ENCODE measurements around the gene TXLNG. TPM values are rescaled to one million over a fixed set of nuclear protein-coding genes. Genes with fewer than 3 reads are reported as not detected.

The TXLNG gene
- polyA plus RNA-seq, 1 of the 3 experiments (the other 2 are of a cell fraction), result 12.1 TPM

DNA sequence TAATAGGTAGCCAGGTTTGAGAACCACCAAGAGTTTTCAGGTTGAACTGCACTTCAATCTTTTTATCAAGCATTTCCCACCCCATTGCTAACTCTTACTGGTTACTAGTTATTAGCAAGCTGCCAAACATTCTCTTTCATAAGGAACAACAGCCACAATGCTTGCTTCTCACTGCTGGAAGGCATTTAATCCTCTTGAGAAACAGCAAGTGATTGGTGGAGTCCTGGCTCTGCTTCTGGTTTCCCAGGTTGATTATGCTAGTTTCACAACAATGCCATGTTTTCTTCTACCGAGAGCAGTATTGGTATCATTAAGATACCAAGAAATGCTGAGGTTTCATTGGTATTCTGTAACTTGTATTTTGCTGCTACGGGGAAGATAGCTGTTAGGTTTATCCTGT, 32.2 kb upstream of the TXLNG start (continued):
- TF ChIP-seq, protein P1, sequence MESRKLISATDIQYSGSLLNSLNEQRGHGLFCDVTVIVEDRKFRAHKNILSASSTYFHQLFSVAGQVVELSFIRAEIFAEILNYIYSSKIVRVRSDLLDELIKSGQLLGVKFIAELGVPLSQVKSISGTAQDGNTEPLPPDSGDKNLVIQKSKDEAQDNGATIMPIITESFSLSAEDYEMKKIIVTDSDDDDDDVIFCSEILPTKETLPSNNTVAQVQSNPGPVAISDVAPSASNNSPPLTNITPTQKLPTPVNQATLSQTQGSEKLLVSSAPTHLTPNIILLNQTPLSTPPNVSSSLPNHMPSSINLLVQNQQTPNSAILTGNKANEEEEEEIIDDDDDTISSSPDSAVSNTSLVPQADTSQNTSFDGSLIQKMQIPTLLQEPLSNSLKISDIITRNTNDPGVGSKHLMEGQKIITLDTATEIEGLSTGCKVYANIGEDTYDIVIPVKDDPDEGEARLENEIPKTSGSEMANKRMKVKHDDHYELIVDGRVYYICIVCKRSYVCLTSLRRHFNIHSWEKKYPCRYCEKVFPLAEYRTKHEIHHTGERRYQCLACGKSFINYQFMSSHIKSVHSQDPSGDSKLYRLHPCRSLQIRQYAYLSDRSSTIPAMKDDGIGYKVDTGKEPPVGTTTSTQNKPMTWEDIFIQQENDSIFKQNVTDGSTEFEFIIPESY (IDR thresholded peaks at IDR 0.05; ENCODE audit: borderline replicate concordance, low read depth), result no peak
- TF ChIP-seq, protein P2, sequence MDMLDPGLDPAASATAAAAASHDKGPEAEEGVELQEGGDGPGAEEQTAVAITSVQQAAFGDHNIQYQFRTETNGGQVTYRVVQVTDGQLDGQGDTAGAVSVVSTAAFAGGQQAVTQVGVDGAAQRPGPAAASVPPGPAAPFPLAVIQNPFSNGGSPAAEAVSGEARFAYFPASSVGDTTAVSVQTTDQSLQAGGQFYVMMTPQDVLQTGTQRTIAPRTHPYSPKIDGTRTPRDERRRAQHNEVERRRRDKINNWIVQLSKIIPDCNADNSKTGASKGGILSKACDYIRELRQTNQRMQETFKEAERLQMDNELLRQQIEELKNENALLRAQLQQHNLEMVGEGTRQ (IDR thresholded peaks at IDR 0.05; ENCODE audit: borderline replicate concordance, low read depth, low read length), result no peak
- TF ChIP-seq, protein P3, sequence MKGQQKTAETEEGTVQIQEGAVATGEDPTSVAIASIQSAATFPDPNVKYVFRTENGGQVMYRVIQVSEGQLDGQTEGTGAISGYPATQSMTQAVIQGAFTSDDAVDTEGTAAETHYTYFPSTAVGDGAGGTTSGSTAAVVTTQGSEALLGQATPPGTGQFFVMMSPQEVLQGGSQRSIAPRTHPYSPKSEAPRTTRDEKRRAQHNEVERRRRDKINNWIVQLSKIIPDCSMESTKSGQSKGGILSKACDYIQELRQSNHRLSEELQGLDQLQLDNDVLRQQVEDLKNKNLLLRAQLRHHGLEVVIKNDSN (IDR thresholded peaks at IDR 0.05; ENCODE audit: borderline replicate concordance, low read depth), result no peak
- TF ChIP-seq MAX (IDR thresholded peaks at IDR 0.05; ENCODE audit: low read depth), result no peak

DNA sequence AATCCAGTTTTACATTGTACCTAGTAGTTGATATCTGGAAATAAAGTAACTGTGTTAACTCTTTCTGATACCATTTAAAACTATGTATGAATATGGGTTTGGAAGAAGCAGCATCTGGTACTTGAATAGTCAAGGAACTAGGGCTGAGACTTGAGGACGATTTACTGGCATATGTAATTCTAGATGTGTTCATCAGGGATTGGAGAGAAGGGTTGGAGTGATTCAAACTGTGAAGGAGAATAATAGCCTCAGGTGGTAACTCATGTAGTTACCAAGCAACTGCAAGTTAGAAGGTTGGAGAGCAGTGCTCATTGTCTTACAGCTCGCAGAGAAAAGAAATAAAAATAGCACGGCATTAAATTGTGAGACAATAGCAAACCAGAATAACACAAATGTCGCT, 29.5 kb upstream of the TXLNG start:
- POLR2A ChIA-PET, result interaction anchor here (0.6 kb wide), 1 partner anchor 8 kb away, joined by 4 read pairs; no protein-coding TSS in a partner anchor
- Histone ChIP-seq H3K27ac (ENCODE audit: low read depth in 2 of 2, low read length in 1 of 2) (no peak overlapping the region), H3K9me3 (no peaks in the 10 kb centered on the region), H2AFZ (ENCODE audit: low read depth) (no peak overlapping the region), H3K4me1 (ENCODE audit: control insufficient read depth in 1 of 2, insufficient read depth in 2 of 2, low read depth in 1 of 2, low read length in 1 of 2) (no peaks in the 10 kb centered on the region), H4K20me1 (ENCODE audit: insufficient read depth) (no peaks in the 10 kb centered on the region), H3K4me2 (no peak overlapping the region), H3F3A (replicated peaks; ENCODE audit: insufficient read depth) (peaks cover 5% of the 10 kb centered on the region), H3K27me3 (ENCODE audit: insufficient read depth) (no peaks in the 10 kb centered on the region), H3K79me2 (ENCODE audit: insufficient read depth) (peaks cover 3% of the 10 kb centered on the region; the same call in 1 of the 2 replicates), H3K4me3 (ENCODE audit: low read depth in 2 of 2, low read length in 1 of 2) (no peak overlapping the region), H3K36me3 (replicated peaks in 1 of 2; ENCODE audit: control insufficient read depth in 1 of 2, insufficient read depth in 2 of 2, low read length in 1 of 2) (peaks cover 50 to 64% of the 10 kb centered on the region in 2 experiments), H3K9ac (no peak overlapping the region), H3K9me2 (no peaks in the 10 kb centered on the region)
- no peak for DNase-seq
- TF ChIP-seq YY1 (IDR thresholded peaks at IDR 0.05; ENCODE audit: low read depth), result no peak
- TF ChIP-seq, protein P4, sequence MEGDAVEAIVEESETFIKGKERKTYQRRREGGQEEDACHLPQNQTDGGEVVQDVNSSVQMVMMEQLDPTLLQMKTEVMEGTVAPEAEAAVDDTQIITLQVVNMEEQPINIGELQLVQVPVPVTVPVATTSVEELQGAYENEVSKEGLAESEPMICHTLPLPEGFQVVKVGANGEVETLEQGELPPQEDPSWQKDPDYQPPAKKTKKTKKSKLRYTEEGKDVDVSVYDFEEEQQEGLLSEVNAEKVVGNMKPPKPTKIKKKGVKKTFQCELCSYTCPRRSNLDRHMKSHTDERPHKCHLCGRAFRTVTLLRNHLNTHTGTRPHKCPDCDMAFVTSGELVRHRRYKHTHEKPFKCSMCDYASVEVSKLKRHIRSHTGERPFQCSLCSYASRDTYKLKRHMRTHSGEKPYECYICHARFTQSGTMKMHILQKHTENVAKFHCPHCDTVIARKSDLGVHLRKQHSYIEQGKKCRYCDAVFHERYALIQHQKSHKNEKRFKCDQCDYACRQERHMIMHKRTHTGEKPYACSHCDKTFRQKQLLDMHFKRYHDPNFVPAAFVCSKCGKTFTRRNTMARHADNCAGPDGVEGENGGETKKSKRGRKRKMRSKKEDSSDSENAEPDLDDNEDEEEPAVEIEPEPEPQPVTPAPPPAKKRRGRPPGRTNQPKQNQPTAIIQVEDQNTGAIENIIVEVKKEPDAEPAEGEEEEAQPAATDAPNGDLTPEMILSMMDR (IDR thresholded peaks at IDR 0.05), result no peak
- no peak for TF ChIP-seq CHD2 (IDR thresholded peaks at IDR 0.05; ENCODE audit: low read length, partially characterized antibody)
- no peak for TF ChIP-seq SIN3A (IDR thresholded peaks at IDR 0.05; ENCODE audit: borderline replicate concordance, low read depth, low read length)
- TF ChIP-seq NFIC (IDR thresholded peaks at IDR 0.05; ENCODE audit: borderline replicate concordance), result no peak
- no peak for TF ChIP-seq GATA2 (CRISPR knock-in tag; IDR thresholded peaks at IDR 0.05)
- no peak for TF ChIP-seq ELF1 (IDR thresholded peaks at IDR 0.05)
- TF ChIP-seq, protein P3 (IDR thresholded peaks at IDR 0.05; ENCODE audit: borderline replicate concordance, low read depth), result no peak
- TF ChIP-seq NRF1 (IDR thresholded peaks at IDR 0.05; ENCODE audit: low read depth, low read length), result no peak
- TF ChIP-seq TEAD4 (IDR thresholded peaks at IDR 0.05; ENCODE audit: borderline replicate concordance, insufficient read depth), result no peak
- TF ChIP-seq JUND (IDR thresholded peaks at IDR 0.05), result no peak
- TF ChIP-seq, protein P5, sequence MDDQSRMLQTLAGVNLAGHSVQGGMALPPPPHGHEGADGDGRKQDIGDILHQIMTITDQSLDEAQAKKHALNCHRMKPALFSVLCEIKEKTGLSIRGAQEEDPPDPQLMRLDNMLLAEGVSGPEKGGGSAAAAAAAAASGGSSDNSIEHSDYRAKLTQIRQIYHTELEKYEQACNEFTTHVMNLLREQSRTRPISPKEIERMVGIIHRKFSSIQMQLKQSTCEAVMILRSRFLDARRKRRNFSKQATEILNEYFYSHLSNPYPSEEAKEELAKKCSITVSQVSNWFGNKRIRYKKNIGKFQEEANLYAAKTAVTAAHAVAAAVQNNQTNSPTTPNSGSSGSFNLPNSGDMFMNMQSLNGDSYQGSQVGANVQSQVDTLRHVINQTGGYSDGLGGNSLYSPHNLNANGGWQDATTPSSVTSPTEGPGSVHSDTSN (IDR thresholded peaks at IDR 0.05), result no peak
- TF ChIP-seq EZH2phosphoT487 (IDR thresholded peaks at IDR 0.05; ENCODE audit: borderline replicate concordance, low read depth), result no peak
- TF ChIP-seq REST (IDR thresholded peaks at IDR 0.05; ENCODE audit: low read depth, low read length), result no peak
- CTCF ChIA-PET, result no interaction called here
- WGBS (ENCODE audit: low lambda C conversion rate), result 89% methylated on average over 4 of the region's 4 CpGs
